ENCODE measurements around the gene SPPL3. TPM values are rescaled to one million over a fixed set of nuclear protein-coding genes. Genes with fewer than 3 reads are reported as not detected.
A peak's percentile ranks its signal among the peaks of the same experiment; 100 is the strongest.

SPPL3 gene
- total RNA-seq, 4 donors from 2014 or later = 25.5 to 30.4 (median 29.0) TPM

DNA sequence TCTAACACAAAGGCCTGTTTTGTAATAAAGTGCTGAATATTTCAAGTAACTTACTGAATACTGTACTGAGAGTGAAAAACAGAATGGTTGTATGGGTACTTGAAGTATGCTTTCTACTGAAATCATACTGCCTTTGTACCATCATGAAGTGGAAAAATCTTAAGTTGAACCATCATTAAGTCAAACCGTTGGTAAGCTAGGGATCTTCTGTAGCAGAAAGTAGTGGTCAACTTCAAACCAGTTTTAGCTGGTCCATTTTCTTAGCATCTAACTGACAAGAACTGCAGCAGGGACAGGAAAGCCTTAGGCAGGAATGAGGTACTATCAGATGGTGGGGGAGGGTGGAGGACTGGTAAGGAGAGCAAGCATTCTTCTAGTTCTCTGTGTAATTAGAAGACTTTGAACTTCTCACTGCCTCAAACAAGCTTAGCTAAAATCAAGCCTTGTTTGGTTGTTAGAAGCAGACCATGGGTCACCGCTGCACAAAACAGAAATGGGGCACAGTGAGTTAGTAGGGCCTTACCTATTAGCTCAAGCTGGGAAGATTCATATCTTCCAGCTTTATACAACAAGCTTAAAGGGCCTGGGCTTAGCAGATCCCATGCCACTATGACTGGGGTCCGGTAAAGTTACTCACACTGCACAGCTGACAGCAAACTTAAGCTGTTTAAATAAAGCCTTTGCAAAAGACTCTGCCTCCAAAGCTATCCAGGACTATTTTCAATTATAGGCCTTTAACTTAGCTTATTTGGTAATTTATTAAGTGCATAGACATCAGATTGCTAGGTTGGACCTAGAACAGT is 104.7 kb downstream of the SPPL3 start:
- Histone ChIP-seq H3K36me3 (peaks cover 0 to 15% (median 0%) of the 10 kb centered on the region in 3 donors), H3K27ac (peak overlapping the region in 1 of 4 donors; percentile 26), H3K4me3 (no peak overlapping the region), H3K27me3 (no peaks in the 10 kb centered on the region), H3K9me3 (peaks cover 0 to 14% (median 0%) of the 10 kb centered on the region in 4 donors), H3K4me1 (peaks cover 0 to 22% (median 9%) of the 10 kb centered on the region in 4 donors)
- TF ChIP-seq EP300 (IDR thresholded peaks at IDR 0.05) (no peak), POLR2A (IDR thresholded peaks at IDR 0.05) (no peak)
- TF ChIP-seq, protein P1, sequence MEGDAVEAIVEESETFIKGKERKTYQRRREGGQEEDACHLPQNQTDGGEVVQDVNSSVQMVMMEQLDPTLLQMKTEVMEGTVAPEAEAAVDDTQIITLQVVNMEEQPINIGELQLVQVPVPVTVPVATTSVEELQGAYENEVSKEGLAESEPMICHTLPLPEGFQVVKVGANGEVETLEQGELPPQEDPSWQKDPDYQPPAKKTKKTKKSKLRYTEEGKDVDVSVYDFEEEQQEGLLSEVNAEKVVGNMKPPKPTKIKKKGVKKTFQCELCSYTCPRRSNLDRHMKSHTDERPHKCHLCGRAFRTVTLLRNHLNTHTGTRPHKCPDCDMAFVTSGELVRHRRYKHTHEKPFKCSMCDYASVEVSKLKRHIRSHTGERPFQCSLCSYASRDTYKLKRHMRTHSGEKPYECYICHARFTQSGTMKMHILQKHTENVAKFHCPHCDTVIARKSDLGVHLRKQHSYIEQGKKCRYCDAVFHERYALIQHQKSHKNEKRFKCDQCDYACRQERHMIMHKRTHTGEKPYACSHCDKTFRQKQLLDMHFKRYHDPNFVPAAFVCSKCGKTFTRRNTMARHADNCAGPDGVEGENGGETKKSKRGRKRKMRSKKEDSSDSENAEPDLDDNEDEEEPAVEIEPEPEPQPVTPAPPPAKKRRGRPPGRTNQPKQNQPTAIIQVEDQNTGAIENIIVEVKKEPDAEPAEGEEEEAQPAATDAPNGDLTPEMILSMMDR (IDR thresholded peaks at IDR 0.05) = no peak
- WGBS, 2 donors = 64 to 76% methylated on average over 3 of the region's 3 CpGs
- no peak for DNase-seq (ENCODE audit: low spot score in 2 of 2)

DNA sequence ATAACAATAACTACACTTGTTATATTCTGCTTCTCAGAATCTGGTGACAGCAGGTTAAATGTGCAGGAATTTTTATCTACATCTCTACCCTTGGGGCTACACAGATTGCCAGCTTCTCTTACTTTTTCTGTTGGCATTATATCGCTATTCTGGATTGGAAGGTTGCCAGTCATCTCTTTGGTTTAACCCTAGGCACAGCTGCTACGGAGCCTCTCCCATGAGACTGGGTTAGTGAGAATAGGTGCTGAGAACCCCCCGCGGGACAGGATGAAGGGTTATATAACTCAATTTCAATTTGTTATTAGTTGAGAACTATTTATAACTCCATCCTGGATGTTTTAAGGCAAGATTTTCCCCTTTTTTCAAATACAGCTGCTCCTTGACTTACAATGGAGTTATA is 105.5 kb downstream of the SPPL3 start:
- 65 to 68% methylated on average over 4 of the region's 4 CpGs for WGBS, 2 donors
- Histone ChIP-seq H3K27ac (peak overlapping the region in 1 of 4 donors; percentile 26), H3K9me3 (peaks cover 0 to 14% (median 0%) of the 10 kb centered on the region in 4 donors), H3K4me1 (peaks cover 0 to 22% (median 9%) of the 10 kb centered on the region in 4 donors), H3K27me3 (no peaks in the 10 kb centered on the region), H3K36me3 (peaks cover 0 to 15% (median 0%) of the 10 kb centered on the region in 3 donors), H3K4me3 (no peak overlapping the region)
- TF ChIP-seq, protein P1 (IDR thresholded peaks at IDR 0.05) = no peak
- TF ChIP-seq EP300 (IDR thresholded peaks at IDR 0.05) (no peak), POLR2A (IDR thresholded peaks at IDR 0.05) (no peak)
- no peak for DNase-seq (ENCODE audit: low spot score in 2 of 2)

DNA sequence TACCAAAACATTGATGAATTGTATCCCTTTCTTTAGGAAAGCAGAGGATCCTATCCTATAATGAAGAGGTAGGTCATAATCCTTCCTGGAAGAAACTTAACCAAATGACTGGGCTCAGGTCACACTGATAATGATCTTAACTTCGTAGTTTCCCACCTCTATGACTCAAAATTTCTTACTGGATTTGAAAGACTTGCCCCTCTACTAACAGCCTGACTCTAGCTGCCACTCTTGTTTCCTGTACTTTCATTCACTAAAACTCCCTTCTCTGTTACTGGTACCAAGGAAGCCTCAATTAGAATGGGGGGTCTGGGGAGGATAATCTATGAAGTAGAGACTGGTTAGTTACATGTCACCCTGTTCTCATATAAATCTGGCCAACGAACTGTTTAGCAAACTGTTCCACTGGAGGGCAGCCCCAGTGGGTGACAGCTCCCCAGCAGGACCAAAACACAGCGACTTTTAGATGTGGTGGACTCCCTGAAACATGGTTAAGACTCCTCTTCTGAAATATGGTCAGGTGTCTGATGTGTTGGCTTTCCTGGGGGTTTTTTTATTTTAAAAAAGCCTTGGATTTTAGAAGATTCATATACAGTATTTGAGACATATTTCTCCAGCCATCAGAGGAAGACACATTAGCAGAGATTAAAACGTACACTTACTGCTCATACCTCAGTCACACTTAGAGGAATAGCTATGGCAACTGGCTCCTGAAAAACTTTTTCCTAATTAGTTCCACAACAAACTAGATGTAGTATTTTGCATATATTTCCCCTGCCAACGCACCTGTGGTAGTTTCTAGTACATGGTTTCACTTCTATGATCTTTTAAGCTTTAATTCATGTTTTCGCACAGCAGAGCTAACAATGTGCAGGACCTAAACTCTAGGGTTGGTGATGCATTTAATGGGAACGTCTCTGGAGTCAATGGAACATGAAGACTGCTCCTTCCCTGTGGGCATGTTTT is 106.2 kb downstream of the SPPL3 start:
- H3K4me1 ChIP-seq = peaks cover 0 to 22% (median 9%) of the 10 kb centered on the region in 4 donors
- no peak overlapping the region for H3K27ac ChIP-seq
- no peak for DNase-seq (ENCODE audit: low spot score in 2 of 2)
- WGBS, 2 donors = 77 to 81% methylated on average over 7 of the region's 7 CpGs
- H3K4me3 ChIP-seq = no peak overlapping the region
- H3K36me3 ChIP-seq = peaks cover 0 to 15% (median 0%) of the 10 kb centered on the region in 3 donors
- H3K9me3 ChIP-seq = peaks cover 0 to 17% (median 0%) of the 10 kb centered on the region in 4 donors
- H3K27me3 ChIP-seq = no peaks in the 10 kb centered on the region
- TF ChIP-seq POLR2A (IDR thresholded peaks at IDR 0.05) (no peak), EP300 (IDR thresholded peaks at IDR 0.05) (no peak)
- TF ChIP-seq, protein P1 (IDR thresholded peaks at IDR 0.05) = no peak

DNA sequence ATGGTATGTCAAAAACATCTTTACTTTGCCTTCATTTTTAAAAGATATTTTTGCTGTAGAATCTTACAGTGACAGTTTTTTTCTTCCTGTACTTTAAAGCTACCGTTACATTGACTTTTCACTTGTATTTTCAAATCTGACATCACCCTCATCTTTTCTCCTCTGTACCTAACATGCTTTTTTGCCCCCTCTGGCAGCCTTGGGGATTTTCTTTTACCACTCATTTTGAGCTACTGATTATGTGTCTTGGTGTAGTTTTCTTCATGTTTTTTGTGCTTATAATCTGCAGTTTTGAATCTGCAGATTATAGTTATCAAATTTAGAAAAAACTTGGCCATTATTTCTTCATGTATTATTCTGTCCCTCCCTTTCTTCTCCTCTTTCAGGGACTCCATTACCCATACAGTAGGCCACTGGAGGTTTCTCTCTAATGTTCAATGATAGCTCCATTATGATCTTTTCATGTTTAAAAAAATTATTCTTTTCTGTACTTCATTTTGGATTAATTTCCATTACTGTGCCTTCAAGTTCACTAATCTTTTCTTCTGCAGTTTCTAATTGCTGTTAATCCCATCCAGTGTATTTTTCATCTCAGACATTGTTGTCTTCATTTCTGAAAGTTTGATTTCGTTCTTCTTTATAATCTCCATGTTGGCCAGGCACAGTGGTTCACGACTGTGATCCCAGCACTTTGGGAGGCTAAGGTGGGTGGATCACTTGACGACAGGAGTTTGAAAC is 108.5 kb downstream of the SPPL3 start:
- TF ChIP-seq EP300 (IDR thresholded peaks at IDR 0.05) (no peak), POLR2A (IDR thresholded peaks at IDR 0.05) (no peak)
- TF ChIP-seq, protein P1 (IDR thresholded peaks at IDR 0.05) = no peak
- DNase-seq (ENCODE audit: low spot score in 2 of 2) = no peak
- H3K36me3 ChIP-seq = peaks cover 0 to 15% (median 0%) of the 10 kb centered on the region in 3 donors
- peaks cover 0 to 17% (median 0%) of the 10 kb centered on the region in 4 donors for H3K9me3 ChIP-seq
- no peak overlapping the region for H3K27ac ChIP-seq
- no peaks in the 10 kb centered on the region for H3K27me3 ChIP-seq
- 97 to 98% methylated on average over 4 of the region's 4 CpGs for WGBS, 2 donors
- no peak overlapping the region for H3K4me3 ChIP-seq
- peaks cover 0 to 24% (median 7%) of the 10 kb centered on the region in 4 donors for H3K4me1 ChIP-seq

Data from tibial nerve (tissue), 4 donors.